GM20431 (cell line): ENCODE results near the gene RALBP1.
"Not testable (repeated sequence)": the region's sequence is repeated elsewhere in the genome, so short reads cannot be mapped to it uniquely, and the experiment has no call there.

Experiments used
- in situ Hi-C: fragments of 300-500 bp; cut with MseI, MboI; formaldehyde crosslinking; loops from one replicate; pipeline ENCODE4 v1.15.0; 2020; ENCODE audit warnings: low sequenced_read_pairs; ENCODE audit not compliant: unreplicated experiment

Gene RALBP1

DNA sequence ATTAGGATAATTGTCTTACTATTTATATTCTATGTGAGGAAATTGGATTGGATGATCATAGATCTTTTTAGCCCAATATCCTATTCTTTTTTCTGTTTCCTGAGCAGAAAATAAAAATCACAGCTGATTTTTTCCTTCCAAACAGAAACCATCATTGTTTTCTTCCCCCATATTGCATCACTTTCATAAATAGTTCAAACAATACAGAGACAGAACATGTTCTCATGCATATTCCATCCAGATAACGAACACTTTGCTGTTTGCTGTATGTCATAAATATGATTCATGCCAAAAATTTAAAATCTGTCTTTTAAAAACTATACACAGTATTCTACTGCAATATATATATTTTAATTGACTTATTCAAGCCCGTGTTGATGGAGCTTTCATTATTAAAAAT is 22.0 kb upstream of the RALBP1 start:
- in situ Hi-C loops, result no loop called here

DNA sequence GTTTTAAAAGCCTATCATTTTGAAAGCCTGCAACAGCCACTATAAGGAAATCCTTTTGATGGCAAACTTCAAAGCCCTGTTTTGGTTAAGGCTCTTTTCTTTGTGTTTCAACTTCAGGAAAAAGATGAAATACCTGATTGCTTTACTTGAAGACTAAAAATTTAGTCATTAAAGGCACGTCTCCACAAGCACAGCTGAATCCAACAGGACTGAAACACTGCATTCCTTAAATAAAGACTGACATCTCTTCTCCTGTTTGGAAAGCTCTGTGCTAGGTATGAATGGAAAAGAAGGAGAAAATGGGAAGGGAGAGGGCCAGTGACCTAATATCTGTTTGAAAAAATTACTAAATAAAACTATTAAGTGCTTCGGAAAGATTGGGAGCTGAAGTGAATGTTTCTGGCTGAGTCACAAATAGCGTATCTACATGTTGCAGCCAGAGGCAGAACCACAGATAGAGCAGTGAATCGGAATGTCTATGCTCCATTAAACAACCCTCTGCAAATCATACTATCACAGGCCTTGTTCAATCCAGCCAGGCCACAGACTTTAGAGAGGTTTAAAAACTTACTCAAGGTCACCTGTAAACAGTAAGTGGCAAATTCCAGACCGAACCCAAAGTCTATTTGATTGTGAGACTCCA is 21.1 kb upstream of the RALBP1 start:
- in situ Hi-C loops, result no loop called here

DNA sequence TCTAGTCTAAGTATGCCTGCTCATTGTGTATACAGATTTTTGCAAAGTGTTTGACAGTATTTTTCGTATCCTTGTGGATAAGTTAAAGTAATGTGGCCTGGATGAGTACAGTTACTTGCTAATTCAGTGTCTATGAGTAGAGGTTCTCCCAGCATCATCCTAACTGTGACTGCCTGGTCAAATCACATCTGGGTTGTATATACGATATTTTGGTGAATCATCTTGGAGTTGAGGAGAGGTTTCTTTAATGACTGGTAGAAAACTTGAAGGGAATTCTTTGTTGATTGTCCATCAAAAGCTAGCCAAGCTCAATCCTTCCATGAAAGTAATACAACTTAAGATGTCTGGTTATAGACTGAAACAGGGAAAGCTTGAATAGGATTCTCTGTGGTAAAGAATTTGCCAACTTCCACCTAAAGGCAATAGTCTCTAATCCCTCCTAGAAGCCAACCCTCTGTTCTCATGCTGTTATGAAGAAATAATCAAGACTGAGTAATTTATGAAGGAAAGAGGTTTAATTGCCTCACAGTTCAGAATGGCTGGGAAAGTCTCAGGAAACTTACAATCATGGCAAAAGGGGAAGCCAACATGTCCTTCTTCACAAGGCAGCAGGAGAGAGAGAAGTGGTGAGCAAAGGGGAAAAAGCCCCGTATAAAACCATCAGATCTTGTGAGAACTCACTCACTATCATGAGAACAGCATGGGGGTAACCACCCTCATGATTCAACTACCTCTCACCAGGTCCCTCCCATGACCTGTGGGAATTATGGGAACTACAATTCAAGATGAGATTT is 19.4 kb upstream of the RALBP1 start:
- in situ Hi-C loops, result no loop called here

- in situ Hi-C loops, result no loop called here
Measured at GRCh38 chr18:9466127-9466526, 9.2 kb upstream of the RALBP1 start.

DNA sequence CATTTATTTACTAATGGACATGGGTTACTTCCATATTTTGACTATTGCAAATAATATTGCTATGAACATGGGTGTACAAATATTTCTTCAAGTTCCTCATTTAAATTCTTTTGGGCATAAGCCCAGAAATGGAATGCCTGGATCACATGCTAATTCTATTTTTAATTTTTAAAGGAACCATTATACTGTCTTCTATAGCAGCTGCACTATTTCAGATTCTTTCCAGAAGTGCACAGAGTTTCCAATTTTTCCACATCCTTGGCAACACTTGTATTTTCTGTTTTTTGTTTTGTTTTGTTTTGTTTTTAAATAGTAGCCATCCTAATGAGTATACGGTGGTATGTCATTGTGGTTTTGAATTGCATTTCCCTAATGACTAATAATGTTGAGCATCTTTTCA is 8.5 kb upstream of the RALBP1 start:
- in situ Hi-C loops, result no loop called here

- in situ Hi-C loops, result no loop called here
Measured at GRCh38 chr18:9468998-9469397, 6.3 kb upstream of the RALBP1 start.

GRCh38 chr18:9469685-9470084 is 5.6 kb upstream of the RALBP1 start:
- in situ Hi-C loops, result no loop called here

DNA sequence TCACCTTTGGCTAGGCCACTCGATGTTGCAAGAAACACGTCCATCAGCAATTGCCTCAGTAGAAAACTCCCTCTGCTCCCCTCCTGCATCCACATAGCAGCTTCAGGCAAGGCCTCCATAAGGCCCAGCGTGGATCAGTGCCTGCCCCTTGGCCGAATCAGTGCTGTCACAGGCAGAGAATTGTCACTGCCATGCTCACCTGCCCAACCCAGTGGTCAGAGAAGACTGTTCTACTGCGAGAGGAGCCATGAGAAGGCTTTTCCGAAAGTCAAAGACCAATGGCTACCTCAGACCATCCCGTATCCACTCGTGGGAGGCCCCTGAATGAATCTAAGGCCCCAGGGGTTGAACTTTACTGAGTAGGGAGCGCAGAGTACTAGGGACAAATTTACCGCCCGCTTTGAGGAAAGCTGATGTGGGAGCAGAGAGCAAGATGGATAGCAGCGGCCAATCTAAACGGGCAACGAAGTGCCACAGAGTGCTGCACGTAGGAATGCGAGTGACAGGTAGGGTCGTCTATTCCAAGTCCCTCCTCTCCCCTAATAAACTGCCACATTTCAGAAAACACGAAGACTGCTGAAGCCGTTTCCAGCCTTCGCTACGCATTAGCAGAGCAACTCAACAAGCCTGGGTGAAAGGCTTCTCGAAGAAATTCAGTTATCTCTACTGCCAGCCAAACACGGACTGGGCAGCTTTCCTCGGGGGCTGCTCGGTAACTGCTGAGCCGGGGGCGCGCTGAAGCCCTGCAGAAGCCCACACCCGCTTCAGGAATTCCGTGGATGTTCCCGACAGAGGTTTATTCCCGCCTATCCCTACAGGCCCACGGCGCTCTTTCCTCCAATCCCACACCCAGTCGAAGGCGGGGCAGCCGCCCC is 968 bp upstream of the RALBP1 start:
- in situ Hi-C loops, result no loop called here

- in situ Hi-C loops, result no loop called here
Measured at GRCh38 chr18:9475643-9476591, 604 bp downstream of the RALBP1 start.

DNA sequence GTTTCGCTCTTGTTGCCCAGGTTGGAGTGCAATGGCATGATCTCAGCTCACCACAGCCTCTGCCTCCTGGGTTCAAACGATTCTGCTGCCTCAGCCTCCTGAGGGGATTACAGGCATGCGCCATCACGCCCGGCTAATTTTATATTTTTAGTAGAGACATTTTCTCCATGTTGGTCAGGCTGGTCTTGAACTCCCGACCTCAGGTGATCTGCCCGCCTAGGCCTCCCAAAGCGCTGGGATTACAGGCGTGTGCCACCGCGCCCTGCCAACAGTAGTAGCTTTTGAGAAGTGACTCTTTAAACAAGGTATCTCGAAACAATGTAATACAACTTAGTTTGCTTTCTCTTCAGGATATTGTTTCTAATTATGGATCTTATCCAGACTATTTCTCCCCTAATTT is 1.6 kb downstream of the RALBP1 start:
- in situ Hi-C loops, result not testable (repeated sequence)

DNA sequence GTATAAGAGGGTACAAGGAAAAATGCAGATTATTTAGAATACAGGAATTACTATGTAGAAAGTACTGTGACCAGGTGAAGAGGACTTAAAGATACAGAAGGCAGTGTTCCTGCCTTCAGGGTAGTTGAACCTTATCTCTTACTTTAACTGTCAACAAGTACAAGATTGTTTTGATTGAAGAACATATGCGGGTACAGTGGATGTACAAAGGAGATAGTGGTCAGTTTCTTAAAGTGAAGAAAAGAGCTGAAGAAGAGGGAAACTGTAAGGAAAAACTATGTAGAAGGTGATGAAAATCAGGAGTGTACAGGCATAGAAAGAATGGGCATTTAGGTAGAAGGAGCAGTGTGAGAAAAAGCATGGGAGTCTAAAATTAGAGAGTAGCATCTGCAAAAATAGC is 2.2 kb downstream of the RALBP1 start:
- in situ Hi-C loops, result no loop called here

DNA sequence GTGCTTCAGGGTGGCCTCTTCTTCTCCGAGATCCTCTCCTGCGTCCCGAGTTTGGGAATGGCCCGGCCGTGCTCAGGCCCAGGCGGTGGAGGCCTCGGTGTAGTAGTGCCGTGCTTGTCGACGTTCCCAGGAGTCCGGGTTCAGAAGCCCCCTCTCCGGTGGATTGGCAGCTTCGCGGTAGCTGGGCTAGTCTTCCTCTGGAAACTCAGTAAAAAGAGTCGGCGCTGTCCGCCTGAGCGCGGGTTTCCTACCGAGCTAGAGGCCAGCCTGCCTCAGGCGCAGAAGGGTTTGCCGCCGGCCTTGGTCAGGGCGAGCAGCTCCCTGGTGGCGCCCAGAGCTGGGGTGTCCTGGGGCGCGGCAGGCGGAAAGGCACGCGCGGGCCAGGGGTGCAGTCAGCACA is 3.2 kb downstream of the RALBP1 start:
- in situ Hi-C loops, result no loop called here

GRCh38 chr18:9482790-9483189 is 7.5 kb downstream of the RALBP1 start:
- in situ Hi-C loops, result no loop called here

DNA sequence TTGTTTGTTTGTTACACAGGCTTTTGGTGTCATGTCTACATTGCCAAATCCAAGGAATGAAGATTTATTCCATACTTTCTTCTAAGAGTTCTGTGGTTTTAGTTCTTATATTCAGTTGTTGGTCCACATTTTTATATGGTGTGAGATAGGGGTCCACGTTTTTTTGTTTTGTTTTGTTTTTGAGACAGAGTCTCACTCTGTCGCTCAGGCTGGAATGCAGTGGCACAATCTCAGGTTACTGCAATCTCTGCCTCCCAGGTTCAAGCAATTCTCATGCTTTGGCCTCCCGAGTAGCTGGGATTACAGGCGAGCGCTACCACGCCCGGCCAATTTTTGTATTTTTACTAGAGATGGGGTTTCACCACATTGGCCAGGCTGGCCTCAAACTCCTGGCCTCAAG is 8.2 kb downstream of the RALBP1 start:
- in situ Hi-C loops, result no loop called here

- in situ Hi-C loops, result not testable (repeated sequence)
Measured at GRCh38 chr18:9484856-9485255, 9.5 kb downstream of the RALBP1 start.

GRCh38 chr18:9488538-9488937 is 13.2 kb downstream of the RALBP1 start:
- in situ Hi-C loops, result no loop called here

DNA sequence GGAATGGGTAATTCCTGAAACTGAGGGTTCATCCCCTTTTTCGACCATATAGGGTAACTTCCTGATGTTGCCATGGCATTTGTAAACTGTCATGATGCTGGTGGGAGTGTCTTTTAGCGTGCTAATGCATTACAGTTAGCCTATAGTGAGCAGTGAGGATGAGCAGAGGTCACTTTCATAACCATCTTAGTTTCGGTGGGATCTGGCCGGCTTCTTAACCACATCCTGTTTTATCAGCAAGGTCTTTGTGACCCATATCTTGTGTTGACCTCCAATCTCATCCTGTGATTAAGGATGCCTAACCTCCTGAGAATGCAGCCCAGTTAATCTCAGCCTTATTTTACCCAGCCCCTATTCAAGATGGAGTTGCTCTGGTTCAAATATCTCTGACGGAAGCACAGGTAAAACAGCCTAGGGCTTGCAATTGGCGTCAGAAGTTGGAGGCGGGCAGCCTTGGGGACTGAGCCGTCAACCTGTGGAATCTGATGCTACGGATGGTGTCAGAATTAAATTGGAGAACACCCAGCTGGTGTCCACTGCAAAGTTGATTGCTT is 19.5 kb downstream of the RALBP1 start:
- in situ Hi-C loops, result no loop called here

DNA sequence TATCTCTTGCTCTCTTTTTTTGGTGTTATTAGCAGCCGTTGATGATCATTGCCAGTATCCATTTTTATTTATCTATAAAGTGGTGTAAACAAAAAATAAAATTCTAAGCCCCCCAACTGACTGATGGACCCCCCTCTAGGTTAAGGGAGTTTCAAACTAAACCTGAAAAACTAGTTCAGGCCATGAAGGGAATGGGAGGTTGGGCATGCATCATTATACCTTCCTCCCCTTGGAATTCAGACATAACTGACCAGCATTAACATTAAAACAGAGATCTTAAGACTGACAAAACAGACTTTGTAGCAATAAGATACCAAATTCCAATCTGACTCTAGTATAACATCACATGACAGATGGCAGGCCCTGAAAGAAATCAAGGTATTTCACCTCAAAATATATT is 20.2 kb downstream of the RALBP1 start:
- in situ Hi-C loops, result no loop called here

DNA sequence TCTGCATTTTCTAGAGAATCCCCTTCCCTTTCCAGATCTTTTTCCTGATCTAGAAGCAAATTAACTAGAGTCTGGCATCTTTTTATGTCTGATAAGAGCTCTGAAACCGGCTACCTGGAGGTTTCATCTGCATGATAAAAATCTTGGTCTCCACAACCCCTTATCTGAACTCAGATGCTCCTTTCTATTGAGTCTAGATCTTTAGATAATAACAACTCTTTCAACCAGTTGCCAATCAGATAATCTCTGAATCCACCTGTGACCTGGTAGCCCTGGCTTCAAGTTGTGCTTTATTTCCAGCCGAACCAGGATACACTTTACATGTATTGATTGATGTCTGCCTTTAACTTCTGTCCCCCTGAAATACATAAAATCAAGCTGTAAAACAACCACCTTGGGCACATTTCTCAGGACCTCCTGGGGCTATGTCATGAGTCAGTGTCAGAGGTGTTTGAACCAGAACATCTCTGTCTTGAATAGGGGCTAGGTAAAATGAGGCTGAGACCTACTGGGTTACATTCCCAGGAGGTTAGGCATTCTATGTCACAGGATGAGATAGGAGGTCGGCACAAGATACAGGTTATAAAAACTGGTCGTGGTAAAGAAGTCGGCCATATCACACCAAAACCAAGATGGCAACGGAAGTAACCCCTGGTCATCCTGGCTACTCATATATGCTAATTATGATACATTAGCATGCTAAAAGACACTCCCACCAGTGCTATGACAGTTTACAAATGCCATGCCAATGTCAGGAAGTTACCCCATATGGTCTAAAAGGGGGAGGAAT is 20.8 kb downstream of the RALBP1 start:
- in situ Hi-C loops, result no loop called here
